ENCODE results near the gene LCLAT1. TPM values are rescaled to one million over a fixed set of nuclear protein-coding genes. Genes with fewer than 3 reads are reported as not detected.

The LCLAT1 gene
- total RNA-seq, 1 donor from 2014 or later = 15.4 TPM

- DNase-seq (ENCODE audit: low read depth) = no peak
These were observed 243.1 kb downstream of the LCLAT1 start for GRCh38 chr2:30690126-30690561.

DNA sequence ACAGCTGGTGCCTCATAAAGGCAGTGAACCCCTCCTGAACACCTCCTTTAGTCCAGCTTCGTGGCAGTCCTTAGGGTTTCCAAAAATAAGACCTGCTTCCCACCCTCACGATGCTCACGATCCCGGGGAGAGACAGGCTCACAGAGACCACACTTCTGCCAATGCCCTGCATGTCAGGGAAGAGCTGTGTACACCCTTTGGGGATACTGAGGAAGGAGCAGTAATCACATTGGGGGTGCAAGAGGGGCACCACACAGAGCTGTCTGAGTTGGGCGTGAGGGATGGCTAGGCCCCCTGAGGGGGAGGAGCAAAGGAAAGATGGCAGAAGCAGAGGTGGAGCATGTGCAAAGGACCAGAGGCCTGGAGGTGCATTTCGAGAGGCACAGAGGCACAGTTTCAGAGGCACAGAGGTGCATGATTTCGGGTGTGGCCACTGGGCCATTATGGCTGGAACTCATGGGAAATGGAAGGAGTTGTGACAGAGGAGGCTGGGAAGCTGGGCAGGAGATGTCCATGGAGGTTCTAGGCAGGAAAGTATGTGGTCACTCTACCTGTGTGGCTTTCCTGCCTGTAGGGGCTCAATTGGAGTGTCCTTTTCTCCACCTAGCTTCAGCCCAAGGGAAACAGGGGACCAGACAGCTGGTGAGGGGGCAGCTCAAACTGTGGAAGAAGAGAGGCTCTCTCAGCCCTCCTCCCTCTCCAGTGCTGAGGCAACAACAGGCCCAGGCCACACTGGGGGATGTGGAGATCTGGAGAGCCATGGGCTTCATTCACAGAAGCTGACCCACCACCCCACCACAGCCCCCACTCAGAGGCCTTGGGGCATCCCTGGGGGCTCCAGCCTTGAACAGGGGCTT is 244.3 kb downstream of the LCLAT1 start:
- DNase-seq (ENCODE audit: low read depth) = no peak

DNA sequence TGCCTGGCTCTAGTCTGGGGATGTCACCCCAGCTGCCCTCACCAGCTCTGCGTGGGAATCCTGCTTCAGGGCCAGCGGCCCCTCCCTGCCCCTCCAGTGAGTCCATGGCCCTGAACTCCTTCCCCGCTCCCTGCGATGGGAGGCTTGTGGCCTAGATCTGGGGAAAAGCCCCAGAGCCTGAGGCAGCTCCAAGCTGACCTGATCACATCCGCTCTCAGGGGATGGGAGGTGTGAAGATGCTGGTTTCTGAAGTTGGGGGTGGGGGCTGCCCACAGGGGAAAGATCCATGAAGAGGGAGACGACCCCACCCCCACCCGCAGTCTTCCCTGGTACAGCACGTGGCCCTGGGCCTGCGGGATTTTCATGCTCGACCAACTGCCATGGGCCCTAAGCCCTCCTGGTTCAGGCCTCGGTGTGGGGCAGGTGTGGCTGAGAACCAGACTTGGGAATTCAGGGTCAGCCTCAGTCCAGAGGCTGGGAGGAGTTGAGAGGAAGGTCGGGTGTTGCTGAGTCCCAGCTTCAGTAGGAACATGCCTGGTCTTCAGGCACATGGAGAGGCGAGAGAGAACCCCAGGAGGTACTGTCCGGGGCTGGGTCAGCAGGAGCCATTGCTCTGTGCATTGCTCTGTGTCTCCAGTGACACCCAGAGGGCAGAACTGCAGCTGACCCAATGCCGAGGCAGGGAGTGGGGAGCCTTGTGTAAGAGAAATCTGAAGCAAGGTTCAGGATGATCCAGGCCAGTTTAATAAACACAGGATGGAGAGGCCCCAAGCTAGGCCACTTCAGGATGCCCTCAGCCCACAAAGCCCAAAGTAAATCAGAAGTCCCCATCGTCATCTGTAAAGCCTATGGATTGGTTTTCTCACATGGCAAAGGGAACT is 245.1 kb downstream of the LCLAT1 start:
- DNase-seq (ENCODE audit: low read depth) = peak; percentile 31

DNA sequence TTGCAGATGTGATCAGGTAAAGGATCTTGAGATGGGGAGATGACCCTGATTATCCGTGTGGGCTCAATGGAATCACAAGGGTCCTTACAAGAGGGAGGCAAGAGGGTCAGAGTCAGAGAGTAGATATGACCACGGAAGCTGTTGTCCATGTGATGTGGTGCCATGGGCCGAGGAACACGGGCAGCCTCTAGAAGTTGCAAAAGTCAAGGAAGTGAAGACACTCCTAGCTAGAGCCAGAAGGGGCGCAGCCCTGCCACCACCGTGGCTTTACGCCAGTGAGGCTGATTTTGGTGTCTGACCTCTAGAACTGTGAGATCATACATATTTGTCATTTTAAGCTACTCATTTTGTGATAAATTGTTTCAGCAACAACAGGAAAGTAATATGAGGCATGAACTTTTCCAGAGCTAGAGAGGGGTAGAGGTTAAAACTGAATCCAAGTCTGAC is 245.8 kb downstream of the LCLAT1 start:
- no peak for DNase-seq (ENCODE audit: low read depth)

Other genes with a start within 250 kb of the LCLAT1 start
- 28.8 and 130 TPM in 2 replicates for gene LBH, start 215.7 kb upstream of the LCLAT1 start, total RNA-seq